H9 (cell line): ENCODE results near the gene UNC5A. TPM values are rescaled to one million over a fixed set of nuclear protein-coding genes. Genes with fewer than 3 reads are reported as not detected.

ENCODE experiments used
- DNase-seq: peaks from one replicate; pipeline ENCODE4 v3.0.0-alpha.2; 2017
- H2AFZ ChIP-seq: one replicate; pipeline ENCODE4 v1.6.1; 2013; ENCODE audit warnings: mild to moderate bottlenecking, low read length, control low read depth, moderate library complexity
- H2AK5ac ChIP-seq: 2 replicates; pipeline ENCODE4 v1.6.1; 2013; ENCODE audit warnings: low read length, control low read depth, mixed read lengths; ENCODE audit not compliant: insufficient read length
- H2BK120ac ChIP-seq: one replicate; pipeline ENCODE4 v1.6.1; 2013; ENCODE audit warnings: low read depth, mild to moderate bottlenecking, low read length, control low read depth, inconsistent platforms; ENCODE audit not compliant: poor library complexity, severe bottlenecking
- H2BK12ac ChIP-seq: 2 replicates; pipeline ENCODE4 v1.6.1; 2013; ENCODE audit warnings: low read length, control low read depth, mixed read lengths, low read depth; ENCODE audit not compliant: insufficient read length
- H2BK15ac ChIP-seq: 2 replicates; pipeline ENCODE4 v1.6.1; 2013; ENCODE audit warnings: low read depth, low read length, control low read depth
- H2BK20ac ChIP-seq: one replicate; pipeline ENCODE4 v1.6.1; 2013; ENCODE audit warnings: low read depth, mild to moderate bottlenecking, low read length, control low read depth, inconsistent platforms; ENCODE audit not compliant: poor library complexity, severe bottlenecking
- H2BK5ac ChIP-seq: 2 replicates; pipeline ENCODE4 v1.6.1; 2013; ENCODE audit warnings: low read length, control low read depth, mixed read lengths; ENCODE audit not compliant: insufficient read length
- H3K14ac ChIP-seq: 2 replicates; pipeline ENCODE4 v1.6.1; 2013; ENCODE audit warnings: low read length, control low read depth; ENCODE audit not compliant: insufficient read depth
- H3K18ac ChIP-seq: 2 replicates; pipeline ENCODE4 v1.6.1; 2013; ENCODE audit warnings: low read depth, mild to moderate bottlenecking, mixed read lengths, low read length, control low read depth; ENCODE audit not compliant: insufficient read length
- H3K23ac ChIP-seq: 2 replicates; pipeline ENCODE4 v1.6.1; 2013; ENCODE audit warnings: low read length, control low read depth, mixed read lengths, low read depth; ENCODE audit not compliant: insufficient read length
- H3K23me2 ChIP-seq: 2 replicates; pipeline ENCODE4 v1.6.1; 2013; ENCODE audit warnings: low read depth, mild to moderate bottlenecking, mixed read lengths, low read length, control low read depth; ENCODE audit not compliant: insufficient read length, poor library complexity, severe bottlenecking
- H3K27ac ChIP-seq: 2 replicates; pipeline ENCODE4 v1.5.1; 2013; ENCODE audit warnings: low read length, control low read depth, mixed read lengths, low read depth; ENCODE audit not compliant: insufficient read length
- H3K27me3 ChIP-seq: 2 replicates; pipeline ENCODE4 v1.6.1; 2013; ENCODE audit warnings: low read length, control low read depth, inconsistent platforms; ENCODE audit not compliant: insufficient read depth
- H3K4ac ChIP-seq: 2 replicates; pipeline ENCODE4 v1.6.1; 2013; ENCODE audit warnings: low read depth, mild to moderate bottlenecking, control low read depth, inconsistent platforms, low read length, moderate library complexity
- H3K4me1 ChIP-seq: 2 replicates; pipeline ENCODE4 v1.6.1; 2013; ENCODE audit warnings: low read length, control low read depth, inconsistent platforms; ENCODE audit not compliant: insufficient read depth
- H3K4me2 ChIP-seq: 2 replicates; pipeline ENCODE4 v1.6.1; 2013; ENCODE audit warnings: low read length, control low read depth, mixed read lengths; ENCODE audit not compliant: insufficient read length, insufficient read depth
- H3K56ac ChIP-seq: 2 replicates; pipeline ENCODE4 v1.6.1; 2013; ENCODE audit warnings: low read depth, mild to moderate bottlenecking, mixed read lengths, low read length, control low read depth; ENCODE audit not compliant: insufficient read length
- H3K79me1 ChIP-seq: 2 replicates; pipeline ENCODE4 v1.6.1; 2013; ENCODE audit warnings: low read depth, mild to moderate bottlenecking, moderate library complexity, low read length, control low read depth, inconsistent platforms; ENCODE audit not compliant: insufficient read depth, poor library complexity, severe bottlenecking
- H3K79me2 ChIP-seq: 2 replicates; pipeline ENCODE4 v1.6.1; 2013; ENCODE audit warnings: low read length, control low read depth, inconsistent platforms; ENCODE audit not compliant: insufficient read depth
- H3K9ac ChIP-seq: 2 replicates; pipeline ENCODE4 v1.6.1; 2013; ENCODE audit warnings: low read length, control low read depth, mixed read lengths; ENCODE audit not compliant: insufficient read length; ENCODE audit errors: extremely low read depth
- H3K9me3 ChIP-seq: one replicate; pipeline ENCODE4 v1.6.1; 2013; ENCODE audit warnings: low read depth, low read length, inconsistent platforms; ENCODE audit not compliant: control insufficient read depth
- H3T11ph ChIP-seq: one replicate; pipeline ENCODE4 v1.6.1; 2013; ENCODE audit warnings: mild to moderate bottlenecking, low read length, control low read depth, inconsistent platforms
- H4K20me1 ChIP-seq: one replicate; pipeline ENCODE4 v1.6.1; 2013; ENCODE audit not compliant: control insufficient read depth, insufficient read length, insufficient read depth
- H4K5ac ChIP-seq: 2 replicates; pipeline ENCODE4 v1.6.1; 2013; ENCODE audit warnings: low read depth, mild to moderate bottlenecking, mixed read lengths, low read length, control low read depth; ENCODE audit not compliant: insufficient read length
- H4K8ac ChIP-seq: replicated peaks from 2 replicates; pipeline ENCODE4 v1.6.1; 2013; ENCODE audit warnings: low read length, control low read depth, mixed read lengths, low read depth; ENCODE audit not compliant: insufficient read length
- H4K91ac ChIP-seq: 2 replicates; pipeline ENCODE4 v1.6.1; 2013; ENCODE audit warnings: low read depth, mild to moderate bottlenecking, moderate library complexity, mixed read lengths, low read length, control low read depth; ENCODE audit not compliant: insufficient read length
- H3K27ac Mint-ChIP-seq, 3 experiments: 2 replicates in 2 of 3; 3 replicates in 1 of 3; pipeline ENCODE4 v1.8.0; 2020 to 2021; ENCODE audit warnings: mixed read lengths in 3 of 3, mild to moderate bottlenecking in 1 of 3, moderate library complexity in 1 of 3
- H3K27me3 Mint-ChIP-seq: 2 replicates; pipeline ENCODE4 v1.8.0; 2021; ENCODE audit warnings: low read depth, mild to moderate bottlenecking, moderate library complexity, mixed read lengths
- H3K36me3 Mint-ChIP-seq, 3 experiments: 2 replicates in 2 of 3; 3 replicates in 1 of 3; pipeline ENCODE4 v1.8.0; 2020 to 2021; ENCODE audit warnings: low read depth in 3 of 3, mixed read lengths in 3 of 3; ENCODE audit not compliant: insufficient read depth in 1 of 3
- H3K4me1 Mint-ChIP-seq, 2 experiments: 2 replicates each; pipeline ENCODE4 v1.8.0; 2020; ENCODE audit warnings: mixed read lengths in 2 of 2
- H3K4me3 Mint-ChIP-seq, 2 experiments: 2 replicates in 1 of 2; 3 replicates in 1 of 2; pipeline ENCODE4 v1.8.0; 2020 to 2021; ENCODE audit warnings: mild to moderate bottlenecking in 2 of 2, mixed read lengths in 2 of 2, moderate library complexity in 1 of 2
- H3K9me3 Mint-ChIP-seq, 2 experiments: 2 replicates in 1 of 2; 3 replicates in 1 of 2; pipeline ENCODE4 v1.8.0; 2020; ENCODE audit warnings: mild to moderate bottlenecking in 2 of 2, mixed read lengths in 2 of 2, moderate library complexity in 1 of 2
- WGBS: extraction: QIAGEN DNeasy Blood & Tissue Kit; methylation state at CpG from one replicate; pipeline ENCODE4 v1.1.7; 2013; ENCODE audit warnings: missing lambda C conversion rate, low lambda C conversion rate, mixed read lengths; ENCODE audit not compliant: insufficient read length; ENCODE audit errors: extremely low coverage; 5-methylcytosine and 5-hydroxymethylcytosine counted together
- total RNA-seq: library from RNA; stranded (reverse); gene quantifications from 2 replicates; pipeline ENCODE4 v1.2.1, GENCODE V29; 2021
- TF ChIP-seq, protein P1 (sequence below): fragments of 200-600 bp; sonication (generic); conservative IDR thresholded peaks from 3 replicates; pipeline ENCODE4 v1.8.0; 2021; ENCODE audit warnings: antibody characterized with exemption, mild to moderate bottlenecking

Gene UNC5A
- total RNA-seq, 1 experiment from 2014 or later = 4.4 TPM

- H3K27ac Mint-ChIP-seq = no peak overlapping the region; a peak in 1 of 7 replicates
- Histone ChIP-seq H3K56ac (no peak overlapping the region), H3K27ac (no peak overlapping the region), H3K27me3 (no peaks in the 10 kb centered on the region), H3K4ac (no peak overlapping the region), H3K9ac (no peak overlapping the region), H4K91ac (no peak overlapping the region), H3K4me2 (no peak overlapping the region), H3K9me3 (no peaks in the 10 kb centered on the region), H4K5ac (no peak overlapping the region), H4K20me1 (no peaks in the 10 kb centered on the region), H2BK5ac (no peak overlapping the region), H3K4me1 (no peaks in the 10 kb centered on the region), H2BK120ac (no peak overlapping the region), H3K79me2 (no peaks in the 10 kb centered on the region), H3K14ac (no peak overlapping the region; the same call in 1 of the 2 replicates), H2AFZ (no peak overlapping the region), H3K79me1 (no peaks in the 10 kb centered on the region), H3T11ph (no peak overlapping the region), H2BK20ac (no peak overlapping the region), H3K23ac (no peak overlapping the region), H2AK5ac (no peak overlapping the region), H3K23me2 (no peaks in the 10 kb centered on the region), H2BK12ac (no peak overlapping the region), H4K8ac (no peak overlapping the region), H2BK15ac (no peak overlapping the region), H3K18ac (no peak overlapping the region)
- no peaks in the 10 kb centered on the region; a peak in 1 of 7 replicates for H3K36me3 Mint-ChIP-seq
- H3K4me1 Mint-ChIP-seq = peaks cover 2 to 14% of the 10 kb centered on the region in 2 experiments; a peak in 2 of 4 replicates
- H3K4me3 Mint-ChIP-seq = no peak overlapping the region
- no peak for DNase-seq
- H3K9me3 Mint-ChIP-seq = no peaks in the 10 kb centered on the region
- TF ChIP-seq, protein P1, sequence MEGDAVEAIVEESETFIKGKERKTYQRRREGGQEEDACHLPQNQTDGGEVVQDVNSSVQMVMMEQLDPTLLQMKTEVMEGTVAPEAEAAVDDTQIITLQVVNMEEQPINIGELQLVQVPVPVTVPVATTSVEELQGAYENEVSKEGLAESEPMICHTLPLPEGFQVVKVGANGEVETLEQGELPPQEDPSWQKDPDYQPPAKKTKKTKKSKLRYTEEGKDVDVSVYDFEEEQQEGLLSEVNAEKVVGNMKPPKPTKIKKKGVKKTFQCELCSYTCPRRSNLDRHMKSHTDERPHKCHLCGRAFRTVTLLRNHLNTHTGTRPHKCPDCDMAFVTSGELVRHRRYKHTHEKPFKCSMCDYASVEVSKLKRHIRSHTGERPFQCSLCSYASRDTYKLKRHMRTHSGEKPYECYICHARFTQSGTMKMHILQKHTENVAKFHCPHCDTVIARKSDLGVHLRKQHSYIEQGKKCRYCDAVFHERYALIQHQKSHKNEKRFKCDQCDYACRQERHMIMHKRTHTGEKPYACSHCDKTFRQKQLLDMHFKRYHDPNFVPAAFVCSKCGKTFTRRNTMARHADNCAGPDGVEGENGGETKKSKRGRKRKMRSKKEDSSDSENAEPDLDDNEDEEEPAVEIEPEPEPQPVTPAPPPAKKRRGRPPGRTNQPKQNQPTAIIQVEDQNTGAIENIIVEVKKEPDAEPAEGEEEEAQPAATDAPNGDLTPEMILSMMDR = no peak
- H3K27me3 Mint-ChIP-seq = peaks cover 5% of the 10 kb centered on the region
- WGBS = no CpG with 5 or more reads among the region's 24 CpGs
Observed at GRCh38 chr5:176876506-176877431, 66.4 kb downstream of the UNC5A start.
